ENCODE results near the gene MCM10. TPM values are rescaled to one million over a fixed set of nuclear protein-coding genes. Genes with fewer than 3 reads are reported as not detected.

Gene MCM10
- total RNA-seq, 1 donor from 2014 or later = 0.08 TPM

DNA sequence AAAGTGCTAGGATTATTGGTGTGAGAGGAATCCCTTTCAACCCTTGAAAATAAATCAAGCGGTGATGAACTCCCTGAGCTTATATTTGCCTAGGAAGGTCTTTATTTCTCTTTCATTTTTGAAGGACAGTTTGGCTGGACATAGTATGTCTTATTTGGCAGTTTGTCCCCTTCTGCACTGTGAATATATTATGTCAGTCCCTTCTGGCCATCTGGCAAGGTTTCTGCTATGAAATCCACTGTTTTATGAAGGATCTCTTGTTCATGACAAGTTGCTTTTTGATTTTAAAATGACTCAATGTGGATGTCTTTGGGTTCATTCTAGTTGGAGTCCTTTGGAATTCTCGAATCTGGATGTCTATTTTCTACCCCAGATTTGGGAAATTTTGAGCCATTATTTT, 21.7 kb upstream of the MCM10 start:
- H3K27ac ChIP-seq (replicated peaks) = no peak overlapping the region
- TF ChIP-seq, protein P1, sequence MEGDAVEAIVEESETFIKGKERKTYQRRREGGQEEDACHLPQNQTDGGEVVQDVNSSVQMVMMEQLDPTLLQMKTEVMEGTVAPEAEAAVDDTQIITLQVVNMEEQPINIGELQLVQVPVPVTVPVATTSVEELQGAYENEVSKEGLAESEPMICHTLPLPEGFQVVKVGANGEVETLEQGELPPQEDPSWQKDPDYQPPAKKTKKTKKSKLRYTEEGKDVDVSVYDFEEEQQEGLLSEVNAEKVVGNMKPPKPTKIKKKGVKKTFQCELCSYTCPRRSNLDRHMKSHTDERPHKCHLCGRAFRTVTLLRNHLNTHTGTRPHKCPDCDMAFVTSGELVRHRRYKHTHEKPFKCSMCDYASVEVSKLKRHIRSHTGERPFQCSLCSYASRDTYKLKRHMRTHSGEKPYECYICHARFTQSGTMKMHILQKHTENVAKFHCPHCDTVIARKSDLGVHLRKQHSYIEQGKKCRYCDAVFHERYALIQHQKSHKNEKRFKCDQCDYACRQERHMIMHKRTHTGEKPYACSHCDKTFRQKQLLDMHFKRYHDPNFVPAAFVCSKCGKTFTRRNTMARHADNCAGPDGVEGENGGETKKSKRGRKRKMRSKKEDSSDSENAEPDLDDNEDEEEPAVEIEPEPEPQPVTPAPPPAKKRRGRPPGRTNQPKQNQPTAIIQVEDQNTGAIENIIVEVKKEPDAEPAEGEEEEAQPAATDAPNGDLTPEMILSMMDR (IDR thresholded peaks at IDR 0.05; ENCODE audit: borderline replicate concordance) = no peak
- peaks cover 80% of the 10 kb centered on the region for H3K36me3 ChIP-seq
- H3K9me3 ChIP-seq (replicated peaks) = no peaks in the 10 kb centered on the region
- no peak overlapping the region for H3K4me3 ChIP-seq
- H3K4me1 ChIP-seq = no peaks in the 10 kb centered on the region
- H3K27me3 ChIP-seq (ENCODE audit: low read depth) = no peaks in the 10 kb centered on the region
- intact Hi-C loops (cut with micrococcal nuclease) = no loop called here
- no peak for DNase-seq

DNA sequence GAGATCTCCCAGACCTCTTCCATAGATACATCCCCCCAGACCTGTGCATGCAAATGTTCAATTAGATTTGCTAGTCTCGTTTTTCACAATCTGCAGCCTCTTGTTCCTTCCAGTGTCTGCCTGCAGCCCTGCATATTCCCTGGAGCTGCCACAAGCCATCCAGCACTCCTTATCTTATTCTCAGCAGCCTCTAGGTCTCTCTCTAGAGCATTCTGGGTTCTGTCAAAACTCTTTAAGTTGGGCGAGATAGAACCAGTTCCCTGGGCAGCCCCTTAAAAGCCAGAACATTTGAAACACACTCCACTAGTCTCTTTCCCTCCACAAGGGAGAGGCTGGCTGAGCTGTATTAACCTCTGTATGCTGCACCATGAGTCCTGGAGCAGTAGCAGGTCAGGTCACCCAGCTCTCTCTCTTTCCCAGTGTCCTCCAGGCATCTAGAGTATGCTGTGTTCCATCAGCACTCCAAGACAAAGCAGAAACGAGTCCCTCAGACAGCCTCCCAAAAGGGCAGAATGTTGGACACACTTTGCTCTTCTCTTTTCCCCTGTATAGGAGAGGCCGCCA, 20.6 kb upstream of the MCM10 start:
- Histone ChIP-seq H3K9me3 (replicated peaks) (no peaks in the 10 kb centered on the region), H3K27ac (replicated peaks) (no peak overlapping the region), H3K4me3 (no peak overlapping the region), H3K36me3 (peaks cover 76% of the 10 kb centered on the region), H3K4me1 (no peaks in the 10 kb centered on the region), H3K27me3 (ENCODE audit: low read depth) (no peaks in the 10 kb centered on the region)
- TF ChIP-seq, protein P1 (IDR thresholded peaks at IDR 0.05; ENCODE audit: borderline replicate concordance) = no peak
- intact Hi-C loops (cut with micrococcal nuclease) = no loop called here
- DNase-seq = no peak

DNA sequence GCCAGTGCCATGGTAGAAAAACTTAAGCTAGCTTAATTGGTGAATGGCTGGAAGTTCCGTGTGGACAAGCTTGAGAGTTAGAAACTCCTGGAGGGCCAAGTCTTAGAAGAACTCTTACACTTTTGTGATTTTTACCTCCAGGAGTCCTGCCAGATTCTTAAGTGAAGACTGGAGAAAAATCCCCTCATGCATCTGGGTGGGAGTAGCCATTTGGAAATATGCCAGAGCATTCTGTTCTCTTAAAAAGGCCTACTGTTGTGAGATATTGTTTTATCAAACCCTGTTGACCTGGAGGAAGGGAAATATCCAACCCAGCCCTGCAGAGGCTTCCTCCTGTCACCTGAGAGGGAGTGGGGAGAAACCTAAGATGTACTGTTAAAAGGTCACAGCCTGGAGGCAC, 17.6 kb upstream of the MCM10 start:
- no peaks in the 10 kb centered on the region for H3K27me3 ChIP-seq (ENCODE audit: low read depth)
- peaks cover 45% of the 10 kb centered on the region for H3K36me3 ChIP-seq
- H3K4me3 ChIP-seq = no peak overlapping the region
- intact Hi-C loops (cut with micrococcal nuclease) = no loop called here
- H3K27ac ChIP-seq (replicated peaks) = no peak overlapping the region
- TF ChIP-seq, protein P1 (IDR thresholded peaks at IDR 0.05; ENCODE audit: borderline replicate concordance) = no peak
- no peaks in the 10 kb centered on the region for H3K4me1 ChIP-seq
- DNase-seq = no peak
- H3K9me3 ChIP-seq (replicated peaks) = peaks cover 7% of the 10 kb centered on the region

DNA sequence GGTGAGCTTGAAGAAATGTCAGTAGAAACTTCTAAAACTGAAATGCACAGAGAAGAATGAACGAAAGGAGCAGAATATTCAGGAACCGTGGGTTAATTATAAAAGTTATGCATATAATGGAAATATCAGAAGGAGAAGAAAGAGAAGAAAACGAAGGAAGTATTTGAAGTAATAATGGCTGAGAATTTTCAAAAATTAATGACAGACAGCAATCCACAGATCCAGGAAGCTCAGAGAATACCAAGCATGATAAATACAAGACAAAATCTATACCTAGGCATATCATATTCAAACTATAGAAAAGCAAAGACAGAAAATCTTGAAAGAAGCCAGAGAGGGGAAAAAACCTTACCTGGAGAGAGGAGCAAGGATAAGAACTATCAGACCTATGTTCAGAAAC, 16.5 kb upstream of the MCM10 start:
- intact Hi-C loops (cut with micrococcal nuclease) = no loop called here

DNA sequence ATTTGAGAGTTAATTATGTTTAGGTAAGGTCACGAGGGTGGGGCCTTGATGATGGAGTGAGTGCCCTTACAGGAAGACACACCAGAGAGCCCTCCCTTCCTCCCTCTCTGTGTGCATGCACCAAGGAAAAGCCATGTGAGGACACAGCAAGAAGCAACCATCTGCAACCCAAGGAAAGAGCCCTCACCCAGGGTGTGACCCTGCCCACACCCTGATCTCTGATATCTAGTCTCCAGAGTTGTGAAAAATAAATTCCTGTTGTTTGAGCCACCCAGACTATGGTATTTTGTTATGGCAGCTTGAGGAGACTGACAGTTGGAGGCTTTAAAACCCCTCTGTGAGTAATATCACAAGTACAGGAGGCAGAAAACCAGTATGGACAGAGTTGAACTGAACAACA, 15.0 kb upstream of the MCM10 start:
- intact Hi-C loops (cut with micrococcal nuclease) = no loop called here
- TF ChIP-seq, protein P1 (IDR thresholded peaks at IDR 0.05; ENCODE audit: borderline replicate concordance) = no peak

More for the DNA sequence above, 16.5 kb upstream of the MCM10 start:
- DNase-seq = no peak
- Histone ChIP-seq H3K4me1 (no peaks in the 10 kb centered on the region), H3K27me3 (ENCODE audit: low read depth) (no peaks in the 10 kb centered on the region), H3K27ac (replicated peaks) (no peak overlapping the region), H3K36me3 (peaks cover 35% of the 10 kb centered on the region), H3K9me3 (replicated peaks) (peaks cover 15% of the 10 kb centered on the region), H3K4me3 (no peak overlapping the region)
- TF ChIP-seq, protein P1 (IDR thresholded peaks at IDR 0.05; ENCODE audit: borderline replicate concordance) = no peak

More for the DNA sequence above, 15.0 kb upstream of the MCM10 start:
- Histone ChIP-seq H3K4me1 (no peaks in the 10 kb centered on the region), H3K27ac (replicated peaks) (no peak overlapping the region), H3K4me3 (no peak overlapping the region), H3K36me3 (peaks cover 20% of the 10 kb centered on the region), H3K27me3 (ENCODE audit: low read depth) (no peaks in the 10 kb centered on the region), H3K9me3 (replicated peaks) (peaks cover 16% of the 10 kb centered on the region)
- DNase-seq = no peak

All from left ventricle myocardium inferior (tissue), 1 donor.